HG02623 (cell line): ENCODE results near the gene TIPARP.
A peak's percentile ranks its signal among the peaks of the same experiment; 100 is the strongest.
"Not testable (repeated sequence)": the region's sequence is repeated elsewhere in the genome, so short reads cannot be mapped to it uniquely, and the experiment has no call there.

Experiments used
- ATAC-seq: cut with Tn5 transposase; IDR thresholded peaks from one replicate; pipeline ENCODE4 v1.9.1; 2021; ENCODE audit warnings: moderate library complexity; ENCODE audit not compliant: unreplicated experiment

The TIPARP gene

GRCh38 chr3:156646958-156647357 is 27.4 kb upstream of the TIPARP start:
- ATAC-seq = no peak

- ATAC-seq = no peak
Observed at GRCh38 chr3:156648086-156648485, 26.3 kb upstream of the TIPARP start.

GRCh38 chr3:156649681-156650080 is 24.7 kb upstream of the TIPARP start:
- ATAC-seq = no peak

GRCh38 chr3:156652661-156653060 is 21.7 kb upstream of the TIPARP start:
- ATAC-seq = not testable (repeated sequence)

GRCh38 chr3:156654834-156655233 is 19.6 kb upstream of the TIPARP start:
- no peak for ATAC-seq

GRCh38 chr3:156655819-156656550 is 18.4 kb upstream of the TIPARP start:
- ATAC-seq = no peak

- ATAC-seq = no peak
Observed at GRCh38 chr3:156657440-156657839, 16.9 kb upstream of the TIPARP start.

- ATAC-seq = no peak
Observed at GRCh38 chr3:156657862-156658731, 16.3 kb upstream of the TIPARP start.

- no peak for ATAC-seq
Observed at GRCh38 chr3:156658732-156659090, 15.7 kb upstream of the TIPARP start.

GRCh38 chr3:156659260-156659659 is 15.1 kb upstream of the TIPARP start:
- no peak for ATAC-seq

- no peak for ATAC-seq
Observed at GRCh38 chr3:156661155-156661554, 13.2 kb upstream of the TIPARP start.

GRCh38 chr3:156664011-156664830 is 10.2 kb upstream of the TIPARP start:
- ATAC-seq = no peak

GRCh38 chr3:156664831-156665178 is 9.6 kb upstream of the TIPARP start:
- peak; percentile 66 for ATAC-seq

GRCh38 chr3:156665291-156665690 is 9.1 kb upstream of the TIPARP start:
- peak; percentile 0 for ATAC-seq

- no peak for ATAC-seq
Observed at GRCh38 chr3:156666073-156666472, 8.3 kb upstream of the TIPARP start.

- ATAC-seq = no peak
Observed at GRCh38 chr3:156668073-156668763, 6.2 kb upstream of the TIPARP start.

GRCh38 chr3:156670077-156670476 is 4.3 kb upstream of the TIPARP start:
- ATAC-seq = no peak

GRCh38 chr3:156670652-156671051 is 3.7 kb upstream of the TIPARP start:
- ATAC-seq = no peak

GRCh38 chr3:156673732-156674045 is 701 bp upstream of the TIPARP start:
- ATAC-seq = no peak

- ATAC-seq = no peak
Observed at GRCh38 chr3:156674911-156675829, 780 bp downstream of the TIPARP start.
